IMR-90 (cell line): Measurements from ENCODE around the gene TMEM248. TPM values are rescaled to one million over a fixed set of nuclear protein-coding genes. Genes with fewer than 3 reads are reported as not detected.

Experiments used
- ATAC-seq: fragments of 200-7000 bp; cut with Tn5 transposase; 2 replicates; pipeline ENCODE4 v1.9.1; 2020; ENCODE audit warnings: low read depth, mild to moderate bottlenecking, moderate library complexity
- BruUV-seq: library from RNA; stranded (reverse); fragments of 400-500 nt; replicated peaks from 2 replicates; lab custom pipeline; 2021; lab: Mats Ljungman, UMichigan
- CTCF ChIA-PET: fragments of 300-600 bp; formaldehyde crosslinking; extraction: SDS; loops from one replicate; lab custom pipeline; 2021; ENCODE audit warnings: antibody characterized with exemption; lab: Yijun Ruan, JAX
- POLR2A ChIA-PET: fragments of 300-600 bp; sonication (Branson Sonifier 250); formaldehyde crosslinking; loops from one replicate; lab custom pipeline; 2022; ENCODE audit warnings: antibody characterized with exemption; ENCODE audit not compliant: unreplicated experiment; lab: Charles Lee
- DNase-seq: peaks from one replicate; pipeline ENCODE4 v3.0.0; 2013
- H2AFZ ChIP-seq: replicated peaks from 2 replicates; pipeline ENCODE3; 2013; ENCODE audit warnings: low read length, mild to moderate bottlenecking; ENCODE audit not compliant: poor library complexity
- H2AK5ac ChIP-seq: 2 replicates; pipeline ENCODE4 v1.6.1; 2013; ENCODE audit warnings: low read depth, low read length, inconsistent platforms
- H2AK9ac ChIP-seq: replicated peaks from 2 replicates; pipeline ENCODE3; 2013; ENCODE audit warnings: mild to moderate bottlenecking, low read depth, low read length, moderate library complexity; ENCODE audit not compliant: poor library complexity
- H2BK120ac ChIP-seq: 2 replicates; pipeline ENCODE4 v1.6.1; 2013; ENCODE audit warnings: low read depth, low read length, inconsistent platforms
- H2BK15ac ChIP-seq: 3 replicates; pipeline ENCODE4 v1.6.1; 2013; ENCODE audit warnings: low read depth, low read length, inconsistent platforms
- H2BK20ac ChIP-seq: 2 replicates; pipeline ENCODE4 v1.6.1; 2013; ENCODE audit warnings: low read depth, mild to moderate bottlenecking, inconsistent platforms, low read length, moderate library complexity
- H2BK5ac ChIP-seq: 2 replicates; pipeline ENCODE4 v1.6.1; 2013; ENCODE audit warnings: mild to moderate bottlenecking, low read depth, low read length, inconsistent platforms; ENCODE audit not compliant: poor library complexity, severe bottlenecking
- H3K14ac ChIP-seq: replicated peaks from 2 replicates; pipeline ENCODE4 v1.6.1; 2013; ENCODE audit warnings: low read depth, low read length, inconsistent platforms
- H3K18ac ChIP-seq: 2 replicates; pipeline ENCODE4 v1.6.1; 2013; ENCODE audit warnings: low read depth, low read length, control low read depth
- H3K23ac ChIP-seq: 2 replicates; pipeline ENCODE4 v1.6.1; 2013; ENCODE audit warnings: low read depth, low read length, inconsistent platforms
- H3K27ac ChIP-seq: 2 replicates; pipeline ENCODE4 v1.5.1; 2013; ENCODE audit warnings: mild to moderate bottlenecking, control low read depth, low read length; ENCODE audit not compliant: insufficient read depth
- H3K27me3 ChIP-seq: 2 replicates; pipeline ENCODE4 v1.6.1; 2013; ENCODE audit warnings: low read length; ENCODE audit not compliant: control insufficient read depth, insufficient read depth
- H3K36me3 ChIP-seq: 2 replicates; pipeline ENCODE4 v1.6.1; 2013; ENCODE audit warnings: low read length, mixed read lengths; ENCODE audit not compliant: control insufficient read depth, insufficient read depth
- H3K4ac ChIP-seq: 2 replicates; pipeline ENCODE4 v1.6.1; 2013; ENCODE audit warnings: low read depth, low read length, inconsistent platforms
- H3K4me1 ChIP-seq: 2 replicates; pipeline ENCODE4 v1.6.1; 2013; ENCODE audit warnings: low read length, mixed read lengths; ENCODE audit not compliant: control insufficient read depth, insufficient read depth
- H3K4me2 ChIP-seq: 2 replicates; pipeline ENCODE4 v1.6.1; 2013; ENCODE audit warnings: low read depth, mild to moderate bottlenecking, control low read depth, low read length, moderate library complexity
- H3K4me3 ChIP-seq: 2 replicates; pipeline ENCODE4 v1.5.1; 2013; ENCODE audit warnings: low read depth, mild to moderate bottlenecking, control low read depth, low read length, moderate library complexity; ENCODE audit not compliant: insufficient read depth
- H3K56ac ChIP-seq: 2 replicates; pipeline ENCODE4 v1.6.1; 2013; ENCODE audit warnings: low read length, inconsistent platforms; ENCODE audit not compliant: insufficient read depth; ENCODE audit errors: extremely low read depth
- H3K79me1 ChIP-seq, 2 experiments: 2 replicates each; pipeline ENCODE4 v1.6.1; 2013; ENCODE audit warnings: low read length in 2 of 2, inconsistent platforms in 1 of 2, low read depth in 1 of 2
- H3K9ac ChIP-seq: 2 replicates; pipeline ENCODE4 v1.6.1; 2013; ENCODE audit warnings: low read depth, low read length, control low read depth
- H3K9me1 ChIP-seq: 2 replicates; pipeline ENCODE4 v1.6.1; 2013; ENCODE audit warnings: low read length, inconsistent platforms; ENCODE audit not compliant: insufficient read depth
- H3K9me3 ChIP-seq: 2 replicates; pipeline ENCODE4 v1.6.1; 2013; ENCODE audit warnings: low read length; ENCODE audit not compliant: control insufficient read depth, insufficient read depth
- H4K20me1 ChIP-seq: 2 replicates; pipeline ENCODE4 v1.6.1; 2013; ENCODE audit warnings: low read length, inconsistent platforms; ENCODE audit not compliant: insufficient read depth
- H4K5ac ChIP-seq: 2 replicates; pipeline ENCODE4 v1.6.1; 2013; ENCODE audit warnings: mild to moderate bottlenecking, low read depth, low read length, control low read depth
- H4K8ac ChIP-seq, 2 experiments: 2 replicates each; pipeline ENCODE4 v1.6.1; 2013; ENCODE audit warnings: low read depth in 2 of 2, low read length in 2 of 2, control low read depth in 1 of 2, inconsistent platforms in 1 of 2
- H4K91ac ChIP-seq: 2 replicates; pipeline ENCODE4 v1.6.1; 2013; ENCODE audit warnings: low read depth, low read length, inconsistent platforms; ENCODE audit not compliant: insufficient read depth
- CEBPB ChIP-seq: IDR thresholded peaks from 2 replicates; pipeline ENCODE4 v1.6.1; 2012; ENCODE audit warnings: low read depth, low read length, improper control_type of control experiment
- CHD1 ChIP-seq: IDR thresholded peaks from 2 replicates; pipeline ENCODE4 v1.6.1; 2012; ENCODE audit warnings: low read depth, low read length, improper control_type of control experiment
- FOS ChIP-seq: fragments of 150-350 bp; IDR thresholded peaks from 2 replicates; pipeline ENCODE4 v1.6.1; 2016; ENCODE audit warnings: low read depth, low read length
- WGBS, 2 experiments: methylation state at CpG; one replicate each; pipeline versions ENCODE4 v1.1.5 to v1.1.7; 2013; ENCODE audit warnings: missing lambda C conversion rate in 2 of 2; ENCODE audit not compliant: insufficient read length in 1 of 2; ENCODE audit errors: extremely low coverage in 2 of 2; 5-methylcytosine and 5-hydroxymethylcytosine counted together
- dilution Hi-C: fragments of 300-500 bp; cut with HindIII; formaldehyde crosslinking; loops from one replicate; pipeline ENCODE4 v1.14.3; 2018; ENCODE audit warnings: low sequenced_read_pairs; ENCODE audit not compliant: unreplicated experiment
- in situ Hi-C: fragments of 300-500 bp; cut with MboI; formaldehyde crosslinking; loops from 3 replicates; pipeline ENCODE4 v1.14.3; 2019; ENCODE audit warnings: low sequenced_read_pairs, inconsistent platforms, mixed read lengths
- intact Hi-C: fragments of 100-400 bp; cut with micrococcal nuclease; formaldehyde crosslinking; loops from 2 replicates; pipeline ENCODE4 v1.10.0; 2022
- polyA plus RNA-seq, 3 experiments: library from polyadenylated mRNA; depleted of rRNA; stranded (reverse); fragments of >200 nt; gene quantifications; 2 replicates each; pipeline ENCODE4 v1.2.3, GENCODE V29; 2012; ENCODE audit warnings: low replicate concordance in 1 of 3
- total RNA-seq: library from RNA; depleted of rRNA; stranded (reverse); fragments of >200 nt; gene quantifications from 2 replicates; pipeline ENCODE4 v1.2.3, GENCODE V29; 2012

TMEM248 gene
- total and polyA plus RNA-seq, 2 of the 4 experiments (the other 2 are of a cell fraction): 103 to 175 TPM

DNA sequence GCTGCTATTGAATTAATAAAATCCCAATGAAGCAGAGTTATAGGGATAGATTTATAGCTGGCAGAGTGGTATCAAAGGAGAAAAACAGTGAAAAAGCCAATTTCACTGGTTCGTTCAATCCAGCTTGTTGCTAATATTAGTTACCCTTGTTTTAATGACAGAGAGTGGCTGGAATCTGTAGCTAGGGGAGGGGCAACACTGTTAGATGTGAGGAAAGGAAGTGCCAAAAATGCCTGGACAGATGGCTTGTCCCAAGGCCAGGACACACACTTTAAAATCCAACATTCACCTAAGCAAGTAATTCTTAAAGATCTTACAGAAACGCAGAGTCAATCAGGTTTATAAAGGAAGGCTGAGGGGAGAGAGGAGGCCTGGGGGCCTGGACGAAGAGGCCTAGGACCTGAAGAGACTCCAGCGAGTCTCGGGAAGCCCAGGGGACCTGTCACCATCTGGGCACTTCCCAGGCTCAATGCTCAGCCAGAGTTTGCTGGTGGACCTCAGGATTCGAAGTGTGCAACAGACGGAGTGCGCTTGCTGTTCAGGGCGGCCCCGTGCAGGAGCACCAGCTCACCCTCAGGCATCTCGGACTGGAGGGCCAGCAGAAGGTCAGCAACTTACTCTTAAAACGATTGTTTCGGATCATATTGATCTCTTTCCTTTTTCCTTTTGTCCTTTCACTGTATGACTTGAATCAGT, 36.7 kb downstream of the TMEM248 start:
- TF ChIP-seq CEBPB: no peak
- TF ChIP-seq CHD1: no peak
- TF ChIP-seq FOS: no peak
- Histone ChIP-seq H3K4ac (no peak overlapping the region), H3K18ac (no peak overlapping the region), H3K4me2 (no peak overlapping the region), H3K27ac (no peak overlapping the region), H4K20me1 (no peaks in the 10 kb centered on the region), H3K23ac (no peak overlapping the region), H2AK5ac (no peak overlapping the region), H2AFZ (no peak overlapping the region), H3K9ac (no peak overlapping the region), H4K5ac (no peak overlapping the region), H2BK20ac (no peak overlapping the region), H3K9me1 (peaks cover 5% of the 10 kb centered on the region), H3K27me3 (no peaks in the 10 kb centered on the region), H2BK120ac (no peak overlapping the region), H3K14ac (no peak overlapping the region), H3K79me1 (peaks cover 3 to 34% of the 10 kb centered on the region in 2 experiments; a peak in 3 of 4 replicates), H2AK9ac (no peak overlapping the region), H3K4me1 (peaks cover 2% of the 10 kb centered on the region; the same call in 1 of the 2 replicates), H3K36me3 (peaks cover 46% of the 10 kb centered on the region), H4K8ac (no peak overlapping the region), H3K56ac (no peak overlapping the region), H2BK15ac (no peak overlapping the region), H3K9me3 (no peaks in the 10 kb centered on the region), H2BK5ac (no peak overlapping the region), H4K91ac (no peak overlapping the region), H3K4me3 (no peak overlapping the region)
- DNase-seq (no peak), ATAC-seq (no peak)
- in situ Hi-C loops (no loop called here), intact Hi-C loops (no loop called here), dilution Hi-C loops (no loop called here)
- CTCF ChIA-PET: no interaction called here
- BruUV-seq: no TSS peak
- POLR2A ChIA-PET: no interaction called here
- WGBS, 2 experiments: 97% methylated on average over 6 of the region's 13 CpGs; no CpG with 5 or more reads in 1 of the 2 experiments
